Mucosa of descending colon (tissue), 3 donors: Measurements from ENCODE around the gene DMPK. TPM values are rescaled to one million over a fixed set of nuclear protein-coding genes. Genes with fewer than 3 reads are reported as not detected.

ENCODE experiments used
- ATAC-seq: fragments of 200-7000 bp; cut with Tn5 transposase; one replicate; pipeline ENCODE4 v1.9.1; 2020; ENCODE audit warnings: mild to moderate bottlenecking, moderate library complexity
- DNase-seq, 3 donors: peaks; one replicate each; pipeline ENCODE4 v3.0.0-alpha.2; 2020
- H3K36me3 ChIP-seq: fragments of 200-600 bp; one replicate; pipeline ENCODE4 v1.8.0; 2021; ENCODE audit warnings: low read depth, mild to moderate bottlenecking
- H3K4me1 ChIP-seq: fragments of 200-600 bp; one replicate; pipeline ENCODE4 v1.8.0; 2021; ENCODE audit warnings: low read depth, mild to moderate bottlenecking
- H3K4me3 ChIP-seq: fragments of 200-600 bp; one replicate; pipeline ENCODE4 v1.8.0; 2021; ENCODE audit warnings: mild to moderate bottlenecking
- H3K9me3 ChIP-seq: fragments of 200-600 bp; one replicate; pipeline ENCODE4 v1.8.0; 2021; ENCODE audit warnings: mild to moderate bottlenecking
- intact Hi-C, 2 donors: fragments of 100-400 bp; cut with DNase I in 1 of 2; cut with micrococcal nuclease in 1 of 2; formaldehyde crosslinking; loops; one replicate each; pipeline versions ENCODE4 v1.11.0 to v1.11.1; 2022; cut with DNase I, micrococcal nuclease
- long read RNA-seq, 2 donors: library from polyadenylated mRNA; unstranded; transcript quantifications; one replicate each; pipeline ENCODE4 v2.0.0, GENCODE V29; 2019 to 2021
- total RNA-seq, 3 donors: library from RNA; stranded (reverse); fragmentation: NEBNext Ultra II Directional in 2 of 3; extraction: Animal tissue kit (Norgen Biotek cat#: 25700) in 2 of 3; gene quantifications; one replicate each; pipeline versions ENCODE4 v1.2.1 to v1.2.4, GENCODE V29; 2021 to 2023
- TF ChIP-seq, protein P1 (sequence below): fragments of 200-600 bp; IDR thresholded peaks from one replicate; pipeline ENCODE4 v1.8.0; 2022; ENCODE audit warnings: antibody characterized with exemption, mild to moderate bottlenecking
- donor health status: DM: no; HTN: no; CAD: no; lungs with moderate emphysema.
- donor health status: DM: no; HTN: no; CAD: no.
- donor health status: DM: no; HTN: yes; CAD: no.

The DMPK gene
- 100 to 1,000 TPM in 1 of 3 donors, 10 to 100 TPM in 2; 23.9 to 123 (median 33.9) TPM for total RNA-seq
- long read RNA-seq, donor 1, transcript DMPK-203 (13 exons, 1,982 nt) = minor isoform, 14 of 175 reads
- long read RNA-seq, donor 1, transcript DMPK-201 (15 exons, 2,787 nt) = major isoform, 15 of 175 reads
- long read RNA-seq, donor 1, partial matches to known transcripts = 39 of 175 reads
- long read RNA-seq, donor 1, other reads (novel, unspliced or antisense) = 96 of 175 reads
- long read RNA-seq, donor 2, partial matches to known transcripts = 1 of 2 reads
- long read RNA-seq, donor 2, other reads (novel, unspliced or antisense) = 1 of 2 reads

DNA sequence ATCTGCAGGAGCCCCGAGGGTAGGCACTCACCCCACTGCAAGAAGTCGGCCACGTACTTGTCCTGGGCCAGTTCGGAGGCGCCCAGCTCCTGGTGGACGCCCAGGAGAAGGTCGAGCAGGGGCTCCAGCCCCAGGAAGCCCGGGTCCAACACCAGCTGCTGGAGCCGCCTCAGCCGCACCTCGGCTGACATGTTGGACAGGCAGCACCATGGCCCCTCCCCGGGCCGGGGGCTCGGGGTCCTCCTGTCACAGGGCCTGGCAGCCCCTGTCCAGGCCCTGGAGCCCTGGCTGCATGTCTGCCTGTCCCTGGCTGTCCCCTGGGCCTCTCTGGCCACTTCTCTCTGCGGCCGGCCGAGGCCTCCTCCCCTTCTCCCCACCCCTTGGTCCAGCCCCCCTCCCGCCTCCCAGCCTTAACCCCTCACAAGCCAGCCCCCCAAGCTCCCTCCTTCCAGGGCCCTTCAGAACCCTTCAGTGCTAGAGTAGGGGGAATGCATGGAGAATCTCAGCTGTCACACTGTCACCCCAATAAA lies at the start of gene DMPK:
DMPK (minus strand) TSS at position 329 of the 530 bp plus-strand sequence; CDS start at position 191, 138 bp downstream.
- peaks cover 18% of the 10 kb centered on the region for H3K4me1 ChIP-seq
- intact Hi-C loops = no loop called here
- ATAC-seq (no peak), DNase-seq (no peak)
- H3K9me3 ChIP-seq = no peaks in the 10 kb centered on the region
- H3K36me3 ChIP-seq = peaks cover 3% of the 10 kb centered on the region
- H3K4me3 ChIP-seq = no peak within 1 kb of the TSS
- TF ChIP-seq, protein P1, sequence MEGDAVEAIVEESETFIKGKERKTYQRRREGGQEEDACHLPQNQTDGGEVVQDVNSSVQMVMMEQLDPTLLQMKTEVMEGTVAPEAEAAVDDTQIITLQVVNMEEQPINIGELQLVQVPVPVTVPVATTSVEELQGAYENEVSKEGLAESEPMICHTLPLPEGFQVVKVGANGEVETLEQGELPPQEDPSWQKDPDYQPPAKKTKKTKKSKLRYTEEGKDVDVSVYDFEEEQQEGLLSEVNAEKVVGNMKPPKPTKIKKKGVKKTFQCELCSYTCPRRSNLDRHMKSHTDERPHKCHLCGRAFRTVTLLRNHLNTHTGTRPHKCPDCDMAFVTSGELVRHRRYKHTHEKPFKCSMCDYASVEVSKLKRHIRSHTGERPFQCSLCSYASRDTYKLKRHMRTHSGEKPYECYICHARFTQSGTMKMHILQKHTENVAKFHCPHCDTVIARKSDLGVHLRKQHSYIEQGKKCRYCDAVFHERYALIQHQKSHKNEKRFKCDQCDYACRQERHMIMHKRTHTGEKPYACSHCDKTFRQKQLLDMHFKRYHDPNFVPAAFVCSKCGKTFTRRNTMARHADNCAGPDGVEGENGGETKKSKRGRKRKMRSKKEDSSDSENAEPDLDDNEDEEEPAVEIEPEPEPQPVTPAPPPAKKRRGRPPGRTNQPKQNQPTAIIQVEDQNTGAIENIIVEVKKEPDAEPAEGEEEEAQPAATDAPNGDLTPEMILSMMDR = no peak

DNA sequence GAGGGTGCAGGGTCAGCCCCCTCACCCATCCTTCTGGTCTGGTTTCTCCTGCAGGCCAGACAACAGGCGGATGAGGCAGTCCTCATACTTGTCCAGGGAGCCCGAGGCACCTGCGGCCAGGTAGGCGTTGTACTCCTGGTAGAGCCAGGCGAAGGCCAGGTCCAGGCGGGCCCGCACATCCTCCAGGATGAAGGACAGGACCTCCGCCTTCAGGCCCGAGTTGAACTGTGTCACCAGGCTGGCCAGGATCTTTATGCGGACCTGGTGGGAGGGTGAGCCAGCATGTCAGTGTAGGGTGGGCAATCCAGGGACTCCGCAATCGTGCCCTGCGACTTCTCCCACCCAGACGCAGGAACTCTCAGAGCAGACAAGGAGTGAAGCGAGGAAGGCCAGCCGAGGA lies 46.7 kb upstream of the DMPK start:
- DNase-seq (no peak), ATAC-seq (no peak)
- H3K9me3 ChIP-seq = no peaks in the 10 kb centered on the region
- TF ChIP-seq, protein P1 = no peak
- no peak overlapping the region for H3K4me3 ChIP-seq
- intact Hi-C loops = no loop called here
- peaks cover 10% of the 10 kb centered on the region for H3K36me3 ChIP-seq
- no peaks in the 10 kb centered on the region for H3K4me1 ChIP-seq

- H3K36me3 ChIP-seq = peaks cover 8% of the 10 kb centered on the region
- ATAC-seq (no peak), DNase-seq (no peak)
- H3K4me3 ChIP-seq = no peak overlapping the region
- no peaks in the 10 kb centered on the region for H3K9me3 ChIP-seq
- intact Hi-C loops = no loop called here
- TF ChIP-seq, protein P1 = no peak
- H3K4me1 ChIP-seq = no peaks in the 10 kb centered on the region
Observed at GRCh38 chr19:45828523-45828922, 46.2 kb upstream of the DMPK start.

DNA sequence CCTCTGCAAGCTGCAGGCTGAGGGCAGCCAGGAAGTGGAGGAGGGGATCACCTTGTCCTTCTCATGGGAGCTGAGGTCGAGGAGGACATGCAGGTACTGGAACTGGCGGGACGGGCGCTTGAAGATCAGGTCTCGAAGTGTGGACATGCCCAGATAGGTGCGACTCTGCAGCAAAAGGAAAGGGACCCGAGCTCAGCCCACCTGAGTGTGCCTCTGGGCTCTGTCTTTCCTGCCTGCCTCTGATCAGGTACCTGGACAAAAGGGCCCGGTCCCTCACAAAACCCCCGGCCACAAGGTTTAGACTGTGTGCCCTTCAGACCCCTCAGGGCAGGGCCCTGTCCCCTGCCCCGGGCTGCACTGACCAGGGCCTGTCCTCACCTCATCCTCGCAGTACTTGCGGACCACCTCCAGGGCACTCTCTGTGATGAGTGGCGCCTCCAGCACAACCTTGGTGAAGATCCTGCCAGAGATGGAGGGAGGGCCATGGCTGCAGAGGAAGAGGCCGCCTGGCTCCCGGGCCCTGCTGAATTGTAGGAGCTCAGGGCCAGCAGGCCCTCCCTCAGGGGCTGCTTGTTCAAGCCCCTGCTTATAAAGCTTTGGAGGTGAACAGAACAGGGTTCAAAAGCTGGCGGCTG lies 45.3 kb upstream of the DMPK start:
- peaks cover 5% of the 10 kb centered on the region for H3K36me3 ChIP-seq
- DNase-seq = no peak

GRCh38 chr19:45826934-45827333 lies 44.6 kb upstream of the DMPK start:
- TF ChIP-seq, protein P1 = no peak
- ATAC-seq = no peak
- no peaks in the 10 kb centered on the region for H3K4me1 ChIP-seq
- H3K9me3 ChIP-seq = no peaks in the 10 kb centered on the region
- intact Hi-C loops = no loop called here
- H3K4me3 ChIP-seq = no peak overlapping the region
- DNase-seq = no peak
- peaks cover 5% of the 10 kb centered on the region for H3K36me3 ChIP-seq

More for the DNA sequence above, 45.3 kb upstream of the DMPK start:
- TF ChIP-seq, protein P1 = no peak
- H3K9me3 ChIP-seq = no peaks in the 10 kb centered on the region
- no peak for ATAC-seq
- intact Hi-C loops = no loop called here
- H3K4me3 ChIP-seq = no peak overlapping the region
- H3K4me1 ChIP-seq = no peaks in the 10 kb centered on the region
